ENCODE results near the gene CEP295NL. TPM values are rescaled to one million over a fixed set of nuclear protein-coding genes. Genes with fewer than 3 reads are reported as not detected.

CEP295NL gene
- total and polyA plus RNA-seq, 4 donors: 0.39 to 8.3 (median 4.9) TPM

DNA sequence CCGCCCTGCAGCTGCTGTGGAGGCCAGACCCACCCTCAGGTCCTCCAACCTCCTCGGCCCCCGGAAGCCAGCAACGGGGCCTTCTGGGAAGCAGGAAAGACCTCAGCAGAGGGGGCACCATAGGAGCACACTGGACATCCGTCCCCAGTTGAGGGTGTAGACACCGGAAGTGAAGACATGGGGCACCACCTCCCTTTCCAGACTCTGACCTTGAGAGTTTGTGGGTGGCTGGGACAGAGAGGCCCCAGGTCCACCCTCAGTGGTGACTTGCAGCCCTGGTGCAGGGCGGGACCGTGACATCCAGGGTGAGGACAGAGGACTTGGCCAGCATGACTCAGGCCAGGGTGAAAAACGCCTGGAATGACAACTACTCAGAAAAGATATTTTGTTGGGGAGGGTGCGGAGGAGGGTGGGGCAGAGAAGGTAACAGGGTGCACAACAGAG lies 19.9 kb downstream of the CEP295NL start:
- Histone ChIP-seq H3K36me3 (ENCODE audit: control insufficient read depth in 4 of 4, insufficient read depth in 4 of 4, low read length in 4 of 4) (peaks cover 0 to 3% (median under 1%) of the 10 kb centered on the region in 4 donors), H3K9ac (ENCODE audit: insufficient read depth in 1 of 2, low read length in 2 of 2) (no peak overlapping the region), H3K4me3 (no peak overlapping the region), H3K9me3 (ENCODE audit: control insufficient read depth in 4 of 4, insufficient read depth in 3 of 4, low read length in 3 of 4) (no peaks in the 10 kb centered on the region), H3K27ac (ENCODE audit: low read depth in 1 of 2, low read length in 1 of 2) (peak overlapping the region; percentile 94 to 97), H3K4me1 (ENCODE audit: control insufficient read depth in 5 of 5, insufficient read depth in 5 of 5, low read length in 5 of 5) (peaks cover 9 to 46% (median 17%) of the 10 kb centered on the region in 5 donors), H3K27me3 (ENCODE audit: control insufficient read depth in 3 of 3, insufficient read depth in 3 of 3, low read length in 2 of 3) (no peaks in the 10 kb centered on the region)
- WGBS, 2 donors: 16 to 23% methylated on average over 10 of the region's 10 CpGs
- TF ChIP-seq, protein P1, sequence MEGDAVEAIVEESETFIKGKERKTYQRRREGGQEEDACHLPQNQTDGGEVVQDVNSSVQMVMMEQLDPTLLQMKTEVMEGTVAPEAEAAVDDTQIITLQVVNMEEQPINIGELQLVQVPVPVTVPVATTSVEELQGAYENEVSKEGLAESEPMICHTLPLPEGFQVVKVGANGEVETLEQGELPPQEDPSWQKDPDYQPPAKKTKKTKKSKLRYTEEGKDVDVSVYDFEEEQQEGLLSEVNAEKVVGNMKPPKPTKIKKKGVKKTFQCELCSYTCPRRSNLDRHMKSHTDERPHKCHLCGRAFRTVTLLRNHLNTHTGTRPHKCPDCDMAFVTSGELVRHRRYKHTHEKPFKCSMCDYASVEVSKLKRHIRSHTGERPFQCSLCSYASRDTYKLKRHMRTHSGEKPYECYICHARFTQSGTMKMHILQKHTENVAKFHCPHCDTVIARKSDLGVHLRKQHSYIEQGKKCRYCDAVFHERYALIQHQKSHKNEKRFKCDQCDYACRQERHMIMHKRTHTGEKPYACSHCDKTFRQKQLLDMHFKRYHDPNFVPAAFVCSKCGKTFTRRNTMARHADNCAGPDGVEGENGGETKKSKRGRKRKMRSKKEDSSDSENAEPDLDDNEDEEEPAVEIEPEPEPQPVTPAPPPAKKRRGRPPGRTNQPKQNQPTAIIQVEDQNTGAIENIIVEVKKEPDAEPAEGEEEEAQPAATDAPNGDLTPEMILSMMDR (IDR thresholded peaks at IDR 0.05; ENCODE audit: control extremely low read depth, extremely low read depth): no peak
- ATAC-seq (ENCODE audit: insufficient read depth, low FRiP score) (peak; percentile 82), DNase-seq (no peak)

DNA sequence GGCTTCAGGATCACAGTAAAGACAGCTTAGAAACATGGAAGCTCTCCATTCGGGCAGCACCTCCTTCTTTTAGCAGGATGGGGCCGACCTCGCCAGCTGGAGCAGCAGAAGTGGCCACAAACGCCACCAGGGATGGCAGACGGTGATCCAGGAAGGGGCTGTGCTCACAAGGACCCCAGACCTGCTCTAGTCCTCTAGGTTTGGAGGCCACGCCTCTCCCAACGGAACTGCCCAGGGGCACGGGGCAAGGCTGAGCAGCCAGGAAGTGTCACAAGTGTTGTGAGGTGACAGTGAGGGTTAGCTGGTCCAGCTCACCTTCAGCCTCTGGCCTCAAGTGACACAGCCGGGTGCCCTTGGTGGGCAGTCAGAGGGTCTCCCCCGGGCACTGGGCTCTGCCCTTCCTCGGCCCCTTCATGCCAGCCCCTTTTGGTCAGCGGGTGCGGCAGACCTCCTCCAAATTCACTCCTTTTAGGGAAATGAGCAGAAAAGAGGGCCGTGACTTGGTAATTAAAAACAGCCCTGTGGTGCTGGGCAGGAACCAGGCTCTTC lies 20.4 kb downstream of the CEP295NL start:
- Histone ChIP-seq H3K4me3 (no peak overlapping the region), H3K27ac (ENCODE audit: low read depth in 1 of 2, low read length in 1 of 2) (peak overlapping the region; percentile 94 to 97), H3K9me3 (ENCODE audit: control insufficient read depth in 4 of 4, insufficient read depth in 3 of 4, low read length in 3 of 4) (no peaks in the 10 kb centered on the region), H3K36me3 (ENCODE audit: control insufficient read depth in 4 of 4, insufficient read depth in 4 of 4, low read length in 4 of 4) (peaks cover 0 to 3% (median under 1%) of the 10 kb centered on the region in 4 donors), H3K27me3 (ENCODE audit: control insufficient read depth in 3 of 3, insufficient read depth in 3 of 3, low read length in 2 of 3) (no peaks in the 10 kb centered on the region), H3K4me1 (ENCODE audit: control insufficient read depth in 5 of 5, insufficient read depth in 5 of 5, low read length in 5 of 5) (peaks cover 9 to 46% (median 17%) of the 10 kb centered on the region in 5 donors), H3K9ac (ENCODE audit: insufficient read depth in 1 of 2, low read length in 2 of 2) (no peak overlapping the region)
- 32 to 49% methylated on average over 14 of the region's 14 CpGs for WGBS, 2 donors
- no peak for ATAC-seq (ENCODE audit: insufficient read depth, low FRiP score)
- TF ChIP-seq, protein P1 (IDR thresholded peaks at IDR 0.05; ENCODE audit: control extremely low read depth, extremely low read depth): no peak
- no peak for DNase-seq

DNA sequence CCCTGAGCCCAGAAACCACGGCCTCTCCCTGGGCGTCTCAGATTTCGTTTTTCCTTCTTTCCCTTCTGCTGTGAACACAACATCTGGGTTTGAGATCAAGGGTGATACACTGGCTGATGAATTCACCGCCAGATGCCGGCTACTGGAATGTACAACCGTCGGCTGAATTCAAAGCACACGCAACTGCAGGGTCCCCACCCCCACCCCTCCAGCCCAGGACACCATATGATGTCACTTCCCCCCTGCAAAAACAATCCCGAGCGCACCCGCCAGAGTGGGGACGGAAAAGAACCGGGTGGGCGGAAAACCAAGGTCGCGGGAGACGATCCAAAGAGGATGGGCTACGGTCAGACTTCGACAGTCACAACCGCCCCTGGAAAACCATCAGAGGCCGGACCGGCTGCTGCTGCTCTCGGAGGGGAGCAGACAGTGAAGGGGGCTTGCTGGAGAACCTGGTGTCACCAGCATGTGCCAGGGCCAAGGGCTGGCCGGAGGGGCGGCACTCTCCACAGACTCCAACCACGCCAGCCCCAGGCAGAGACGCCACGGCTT lies 23.3 kb downstream of the CEP295NL start:
- peak; percentile 8 for ATAC-seq (ENCODE audit: insufficient read depth, low FRiP score)
- Histone ChIP-seq H3K4me1 (ENCODE audit: control insufficient read depth in 5 of 5, insufficient read depth in 5 of 5, low read length in 5 of 5) (peaks cover 12 to 43% (median 23%) of the 10 kb centered on the region in 5 donors), H3K4me3 (no peak overlapping the region), H3K9ac (ENCODE audit: insufficient read depth in 1 of 2, low read length in 2 of 2) (peak overlapping the region in 1 of 2 donors; percentile 24), H3K27ac (ENCODE audit: low read depth in 1 of 2, low read length in 1 of 2) (peak overlapping the region; percentile 89 to 92), H3K36me3 (ENCODE audit: control insufficient read depth in 4 of 4, insufficient read depth in 4 of 4, low read length in 4 of 4) (peaks cover 0 to 1% (median 0%) of the 10 kb centered on the region in 4 donors), H3K9me3 (ENCODE audit: control insufficient read depth in 4 of 4, insufficient read depth in 3 of 4, low read length in 3 of 4) (no peaks in the 10 kb centered on the region), H3K27me3 (ENCODE audit: control insufficient read depth in 3 of 3, insufficient read depth in 3 of 3, low read length in 2 of 3) (no peaks in the 10 kb centered on the region)
- DNase-seq: peak; percentile 86 to 92 (median 90)
- TF ChIP-seq, protein P1 (IDR thresholded peaks at IDR 0.05; ENCODE audit: control extremely low read depth, extremely low read depth): no peak
- WGBS, 2 donors: 19 to 40% methylated on average over 28 of the region's 28 CpGs

All from lung (tissue), 12 donors.